Measurements from ENCODE around the gene BCOR. TPM values are rescaled to one million over a fixed set of nuclear protein-coding genes. Genes with fewer than 3 reads are reported as not detected.
A peak's percentile ranks its signal among the peaks of the same experiment; 100 is the strongest.

BCOR gene
- total RNA-seq, 1 experiment from 2014 or later, result 48.3 TPM

- no peak for ATAC-seq
- Histone ChIP-seq H3K4me3 (ENCODE audit: low read depth in 2 of 2, low read length in 2 of 2) (peak overlapping the region; percentile 53 to 64), H3K27me3 (ENCODE audit: control insufficient read depth, insufficient read depth, low read length) (no peaks in the 10 kb centered on the region), H3K9me3 (ENCODE audit: control insufficient read depth, insufficient read depth, low read depth, low read length) (no peaks in the 10 kb centered on the region), H3K27ac (ENCODE audit: low read length) (peak overlapping the region; percentile 75), H3K36me3 (ENCODE audit: control insufficient read depth, insufficient read depth, low read length) (no peaks in the 10 kb centered on the region), H3K4me1 (ENCODE audit: control insufficient read depth, insufficient read depth, low read length) (peaks cover 2% of the 10 kb centered on the region; the same call in 1 of the 2 replicates)
- in situ Hi-C loops (cut with HindIII; ENCODE audit: low pct_unique_long_range_greater_than_20kb, low sequenced_read_pairs) (no loop called here), intact Hi-C loops (cut with micrococcal nuclease; ENCODE audit: unreplicated experiment) (loop anchor here (5.0 kb wide), 1 partner anchor 77 kb away; no protein-coding TSS in a partner anchor)
- BruUV-seq (replicated peaks), result TSS peak; percentile 58
- no peak for DNase-seq (ENCODE audit: low read depth, low spot score)
- TF ChIP-seq CTCF (IDR thresholded peaks at IDR 0.05), result no peak
- TF ChIP-seq SIN3A (IDR thresholded peaks at IDR 0.05; ENCODE audit: borderline replicate concordance, insufficient read depth, low read depth, low read length), result no peak
- TF ChIP-seq REST (IDR thresholded peaks at IDR 0.05; ENCODE audit: insufficient read depth in 1 of 2, low read depth in 2 of 2, low read length in 1 of 2), result no peak
- no peak for TF ChIP-seq POLR2AphosphoS5 (IDR thresholded peaks at IDR 0.05; ENCODE audit: low read depth, low read length)
- TF ChIP-seq TCF7L2 (IDR thresholded peaks at IDR 0.05; ENCODE audit: low read depth, low read length), result no peak
- ChIA-PET CTCF (interaction anchor here (0.7 kb wide), 2 partner anchors 12 to 114 kb away, joined by 3 to 5 read pairs; no protein-coding TSS in a partner anchor), POLR2A (no interaction called here)
These were observed 2.7 kb downstream of the BCOR start for GRCh38 chrX:40094900-40095582.

- peak overlapping the region; percentile 73; the same call in 1 of the 2 replicates for H3K27ac ChIP-seq (ENCODE audit: low read length)
- POLR2A ChIA-PET, result interaction anchor here (0.6 kb wide), 1 partner anchor 78 kb away, joined by 3 read pairs; no protein-coding TSS in a partner anchor
- CTCF ChIA-PET, result no interaction called here
- H3K4me3 ChIP-seq (ENCODE audit: low read depth in 2 of 2, low read length in 2 of 2), result peak overlapping the region; percentile 53 to 64
- no TSS peak for BruUV-seq (replicated peaks)
- in situ Hi-C loops (cut with HindIII; ENCODE audit: low pct_unique_long_range_greater_than_20kb, low sequenced_read_pairs) (no loop called here), intact Hi-C loops (cut with micrococcal nuclease; ENCODE audit: unreplicated experiment) (loop anchor here (5.0 kb wide), 1 partner anchor 78 kb away; no protein-coding TSS in a partner anchor)
- no peaks in the 10 kb centered on the region for H3K27me3 ChIP-seq (ENCODE audit: control insufficient read depth, insufficient read depth, low read length)
- H3K36me3 ChIP-seq (ENCODE audit: control insufficient read depth, insufficient read depth, low read length), result no peaks in the 10 kb centered on the region
- TF ChIP-seq POLR2AphosphoS5 (IDR thresholded peaks at IDR 0.05; ENCODE audit: low read depth, low read length) (no peak), REST (IDR thresholded peaks at IDR 0.05; ENCODE audit: insufficient read depth in 1 of 2, low read depth in 2 of 2, low read length in 1 of 2) (no peak), SIN3A (IDR thresholded peaks at IDR 0.05; ENCODE audit: borderline replicate concordance, insufficient read depth, low read depth, low read length) (no peak), CTCF (IDR thresholded peaks at IDR 0.05) (no peak), TCF7L2 (IDR thresholded peaks at IDR 0.05; ENCODE audit: low read depth, low read length) (no peak)
- DNase-seq (ENCODE audit: low read depth, low spot score) (no peak), ATAC-seq (no peak)
- H3K4me1 ChIP-seq (ENCODE audit: control insufficient read depth, insufficient read depth, low read length), result no peaks in the 10 kb centered on the region; the same call in 1 of the 2 replicates
- no peaks in the 10 kb centered on the region for H3K9me3 ChIP-seq (ENCODE audit: control insufficient read depth, insufficient read depth, low read depth, low read length)
These were observed 3.5 kb downstream of the BCOR start for GRCh38 chrX:40094041-40094899.
